ENCODE results near the gene CATSPER3.

DNA sequence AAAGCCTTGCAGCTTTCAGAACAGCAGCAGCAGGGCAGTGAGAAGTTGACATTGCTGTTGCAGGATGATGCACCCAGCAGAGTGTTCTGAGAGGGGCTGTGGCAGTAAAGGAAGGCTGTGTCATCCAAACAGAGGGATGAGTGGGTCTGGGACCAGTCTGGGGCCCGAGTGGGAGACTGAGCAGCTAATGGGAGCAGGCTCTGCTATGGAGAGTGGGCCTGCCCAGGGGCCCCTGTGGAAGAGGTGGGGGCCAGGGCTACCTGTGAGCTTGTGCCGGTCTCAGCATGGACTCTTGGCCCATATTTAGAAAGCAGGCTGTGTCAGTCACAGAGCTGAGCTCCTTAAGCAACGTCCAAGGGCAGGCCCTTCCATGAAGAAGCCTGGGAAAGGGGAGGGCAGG lies 92.3 kb downstream of the CATSPER3 start:
- TF ChIP-seq, protein P1, sequence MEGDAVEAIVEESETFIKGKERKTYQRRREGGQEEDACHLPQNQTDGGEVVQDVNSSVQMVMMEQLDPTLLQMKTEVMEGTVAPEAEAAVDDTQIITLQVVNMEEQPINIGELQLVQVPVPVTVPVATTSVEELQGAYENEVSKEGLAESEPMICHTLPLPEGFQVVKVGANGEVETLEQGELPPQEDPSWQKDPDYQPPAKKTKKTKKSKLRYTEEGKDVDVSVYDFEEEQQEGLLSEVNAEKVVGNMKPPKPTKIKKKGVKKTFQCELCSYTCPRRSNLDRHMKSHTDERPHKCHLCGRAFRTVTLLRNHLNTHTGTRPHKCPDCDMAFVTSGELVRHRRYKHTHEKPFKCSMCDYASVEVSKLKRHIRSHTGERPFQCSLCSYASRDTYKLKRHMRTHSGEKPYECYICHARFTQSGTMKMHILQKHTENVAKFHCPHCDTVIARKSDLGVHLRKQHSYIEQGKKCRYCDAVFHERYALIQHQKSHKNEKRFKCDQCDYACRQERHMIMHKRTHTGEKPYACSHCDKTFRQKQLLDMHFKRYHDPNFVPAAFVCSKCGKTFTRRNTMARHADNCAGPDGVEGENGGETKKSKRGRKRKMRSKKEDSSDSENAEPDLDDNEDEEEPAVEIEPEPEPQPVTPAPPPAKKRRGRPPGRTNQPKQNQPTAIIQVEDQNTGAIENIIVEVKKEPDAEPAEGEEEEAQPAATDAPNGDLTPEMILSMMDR (IDR thresholded peaks at IDR 0.05) = no peak
- TF ChIP-seq POLR2A (IDR thresholded peaks at IDR 0.05) (no peak), POLR2AphosphoS5 (IDR thresholded peaks at IDR 0.05) (no peak)
